ENCODE results near the gene SDK1.

SDK1 gene

GRCh38 chr7:3836855-3837254 is 535.8 kb downstream of the SDK1 start:
- no peak for DNase-seq

GRCh38 chr7:3844540-3845151 is 543.6 kb downstream of the SDK1 start:
- DNase-seq = no peak

DNA sequence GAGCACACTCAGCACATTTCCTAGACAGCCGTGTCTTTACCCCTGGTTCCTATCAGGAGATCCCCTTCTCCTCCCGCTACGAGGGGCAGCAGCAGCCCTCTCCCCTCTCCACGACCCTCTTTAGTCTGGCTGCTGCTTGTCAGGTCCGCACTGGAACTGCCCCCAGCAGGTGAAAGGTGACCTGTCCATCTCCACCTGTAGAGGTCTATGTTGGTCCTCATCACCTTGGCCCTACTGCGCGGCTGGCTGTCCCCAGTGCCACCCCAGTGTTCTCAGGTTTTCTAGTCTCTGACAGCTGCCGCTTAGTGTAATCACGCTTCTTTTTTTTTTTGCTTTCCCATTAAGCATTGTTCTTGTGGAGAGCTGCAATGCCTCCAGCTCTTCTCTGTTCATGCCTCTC is 545.7 kb downstream of the SDK1 start:
- no peak for DNase-seq

GRCh38 chr7:3847336-3847735 is 546.3 kb downstream of the SDK1 start:
- no peak for DNase-seq

DNA sequence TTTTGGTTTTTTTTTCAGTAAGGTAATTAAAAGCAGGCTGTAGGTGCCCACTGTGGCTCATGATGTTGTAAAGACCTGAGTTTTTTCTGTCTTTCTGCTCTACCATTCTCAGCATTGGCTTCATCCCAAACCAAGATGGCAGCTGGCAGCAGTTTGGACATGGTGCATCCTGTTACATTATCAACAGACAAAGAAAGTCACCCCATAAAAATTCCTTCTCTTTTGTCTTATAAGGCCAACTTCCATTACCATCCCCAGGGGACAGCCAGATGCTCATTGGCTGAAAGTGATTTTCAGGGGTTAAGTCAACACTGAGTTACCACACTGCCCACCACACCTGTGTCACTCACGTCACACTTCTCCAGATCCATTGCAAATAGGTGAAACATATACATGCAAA is 558.4 kb downstream of the SDK1 start:
- DNase-seq = no peak

DNA sequence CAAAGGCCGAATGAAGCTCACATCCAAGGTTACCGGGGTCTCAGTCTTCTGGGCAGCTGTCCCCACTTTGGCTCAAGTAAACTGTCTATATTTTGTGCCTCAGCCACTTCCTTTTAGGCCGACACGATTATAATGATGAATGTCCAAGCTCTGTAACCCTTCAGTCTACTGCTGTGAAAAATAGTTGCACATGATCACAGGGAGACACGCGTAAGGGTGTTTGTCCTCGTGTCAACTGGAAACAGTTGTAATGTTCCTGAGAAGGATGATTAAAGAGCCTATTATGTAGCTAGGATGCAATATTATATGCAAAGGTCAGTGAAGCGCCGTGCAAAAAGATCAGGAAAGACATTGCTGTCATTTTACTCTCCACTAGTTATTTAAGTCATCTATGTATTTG is 559.9 kb downstream of the SDK1 start:
- no peak for DNase-seq

- no peak for DNase-seq
These were observed 560.3 kb downstream of the SDK1 start for GRCh38 chr7:3861386-3861785.

GRCh38 chr7:3861941-3862340 is 560.9 kb downstream of the SDK1 start:
- DNase-seq = no peak

GRCh38 chr7:3862774-3863173 is 561.7 kb downstream of the SDK1 start:
- DNase-seq = no peak

- no peak for DNase-seq
These were observed 565.2 kb downstream of the SDK1 start for GRCh38 chr7:3866277-3866676.

DNA sequence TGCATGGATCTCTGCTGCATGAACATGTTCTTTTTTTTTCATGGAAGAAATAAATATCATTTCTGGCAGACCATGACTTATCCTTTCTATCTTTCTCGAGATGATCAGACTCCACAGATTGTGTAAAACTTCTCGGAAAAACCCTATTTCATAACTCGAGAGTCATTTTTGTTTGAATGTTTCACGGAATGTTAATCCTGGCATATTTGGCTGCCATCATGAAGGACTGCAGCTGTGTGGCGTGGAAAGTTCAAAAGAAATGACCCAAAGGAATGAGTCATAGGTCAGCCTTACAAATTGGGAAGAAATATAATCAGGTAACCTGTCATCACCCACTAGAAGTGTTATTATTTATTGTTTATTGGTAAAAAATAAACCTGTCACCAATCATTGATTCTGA is 566.8 kb downstream of the SDK1 start:
- no peak for DNase-seq

- DNase-seq = no peak
These were observed 578.5 kb downstream of the SDK1 start for GRCh38 chr7:3879355-3880075.

DNA sequence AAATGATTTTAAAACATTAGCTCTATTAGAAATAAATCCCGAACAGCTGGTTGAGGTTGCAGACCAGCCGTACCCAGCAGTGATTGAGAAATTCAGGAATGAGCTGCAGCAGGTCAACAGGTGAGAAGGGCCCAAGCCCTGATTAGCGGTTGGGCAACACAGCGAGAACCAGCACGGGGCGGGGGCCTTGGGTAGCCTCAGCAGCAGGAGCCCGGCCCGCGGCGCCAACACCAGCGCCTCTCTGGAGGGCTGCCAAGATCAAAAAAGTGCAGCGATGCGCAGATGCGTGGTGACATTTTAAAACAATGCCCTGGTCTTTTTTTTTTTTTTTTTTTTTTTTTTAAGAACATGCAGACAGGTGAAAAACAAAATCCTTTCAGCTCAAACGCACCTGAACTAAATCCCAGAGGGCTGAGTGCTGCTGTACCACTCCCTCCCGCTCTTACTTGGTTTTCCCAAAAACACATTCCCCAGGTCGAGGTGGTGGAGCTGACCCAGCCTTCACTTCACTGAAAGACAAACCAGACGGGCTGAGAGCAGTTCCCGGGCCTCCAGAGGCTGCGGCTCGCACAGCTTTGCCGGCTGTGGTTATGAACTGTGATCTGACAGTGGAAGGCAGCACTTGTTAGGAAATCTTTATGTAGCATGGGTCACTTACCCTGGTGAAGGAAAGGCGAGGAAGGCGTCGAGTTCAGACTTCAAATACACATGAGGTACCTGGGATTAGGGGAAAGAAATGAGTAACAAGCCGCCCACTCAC is 579.4 kb downstream of the SDK1 start:
- no peak for DNase-seq

DNA sequence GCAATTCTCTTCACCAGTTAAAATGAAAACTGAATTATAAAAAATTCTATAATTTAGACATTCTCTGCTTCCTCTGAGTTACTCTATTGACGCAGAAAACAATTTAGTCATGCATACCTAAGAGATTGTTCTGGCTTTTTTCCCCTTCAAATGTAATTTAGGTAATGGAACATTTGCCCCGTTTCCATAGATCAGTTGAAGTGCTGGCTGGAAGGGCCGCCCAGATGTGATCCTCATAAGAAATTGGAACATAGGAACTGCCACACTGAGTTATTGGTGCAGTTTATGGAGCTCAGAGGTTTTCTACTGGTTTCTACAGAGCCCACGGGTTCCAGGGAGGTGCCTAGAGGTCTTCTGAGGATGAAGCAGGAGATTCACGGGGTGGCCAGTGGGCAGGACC is 581.7 kb downstream of the SDK1 start:
- DNase-seq = no peak

DNA sequence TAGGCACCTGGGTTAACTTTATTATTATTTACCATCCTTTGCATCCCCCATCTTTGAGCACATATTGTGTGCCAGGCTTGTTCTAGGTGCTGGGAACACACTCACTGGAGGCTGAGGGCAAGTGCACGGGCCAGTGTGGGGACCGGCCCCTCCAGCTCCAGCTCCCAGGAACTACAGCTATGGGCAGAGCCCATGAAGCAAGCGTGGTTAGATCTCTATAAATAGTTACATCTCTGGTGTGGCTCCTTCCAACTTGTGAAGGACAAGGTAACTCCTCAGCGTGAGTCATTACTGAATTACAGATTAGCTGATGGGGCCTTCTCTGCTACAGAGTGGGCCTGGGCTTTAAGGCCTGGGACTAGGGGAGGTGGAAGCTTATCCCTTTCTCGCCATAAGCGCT is 583.5 kb downstream of the SDK1 start:
- no peak for DNase-seq

GRCh38 chr7:3887096-3887690 is 586.1 kb downstream of the SDK1 start:
- no peak for DNase-seq

DNA sequence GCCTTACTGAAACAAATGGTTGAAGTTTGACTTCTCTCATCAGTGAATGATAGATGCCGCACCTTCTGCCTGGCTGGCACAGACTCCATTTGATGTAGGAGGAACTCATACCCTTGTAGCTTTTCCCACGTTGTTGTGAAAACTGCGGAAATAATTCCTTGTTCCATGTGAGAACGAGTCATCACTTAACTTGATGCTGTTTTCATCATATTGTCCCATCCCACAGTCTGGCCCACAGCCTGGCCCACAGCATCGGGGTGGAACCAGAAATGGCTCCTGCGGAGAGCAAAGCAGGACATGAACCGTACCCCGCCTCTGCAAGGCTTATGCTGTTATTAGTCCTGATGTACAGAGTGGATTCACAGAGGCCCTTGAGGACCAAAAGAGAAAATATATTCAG is 587.0 kb downstream of the SDK1 start:
- no peak for DNase-seq

- no peak for DNase-seq
These were observed 591.1 kb downstream of the SDK1 start for GRCh38 chr7:3892157-3892556.

- DNase-seq = no peak
These were observed 591.6 kb downstream of the SDK1 start for GRCh38 chr7:3892686-3893085.

DNA sequence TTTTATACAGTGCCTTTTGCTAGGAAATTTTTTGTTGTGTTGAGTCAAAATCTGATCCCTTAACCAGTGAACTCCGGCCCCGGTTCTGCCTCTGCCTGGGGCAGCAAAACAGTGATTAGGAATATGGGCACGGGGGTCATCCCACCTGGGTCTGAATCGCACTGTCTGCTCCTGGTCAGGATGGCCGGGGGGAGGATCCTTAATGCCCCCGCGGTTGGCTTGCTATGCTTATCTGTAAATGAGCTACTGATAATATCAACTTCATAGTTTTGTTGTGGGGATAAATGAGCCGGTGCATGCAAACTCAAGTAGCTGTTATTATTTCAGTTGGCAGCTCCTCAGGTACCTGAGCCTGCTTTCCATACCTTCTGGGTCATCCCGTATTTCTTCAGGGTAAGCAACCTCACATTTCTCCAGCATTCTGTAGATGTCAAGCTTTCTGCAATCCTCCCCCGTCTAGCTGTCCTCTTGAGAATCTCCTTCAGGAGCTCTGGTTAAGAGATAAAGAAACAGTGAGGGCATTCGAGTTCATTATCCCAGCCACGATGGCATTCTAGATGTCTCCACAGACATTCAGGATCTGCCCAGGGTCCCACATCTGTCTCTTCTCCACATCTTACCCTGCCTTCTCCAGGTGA is 592.2 kb downstream of the SDK1 start:
- no peak for DNase-seq

DNA sequence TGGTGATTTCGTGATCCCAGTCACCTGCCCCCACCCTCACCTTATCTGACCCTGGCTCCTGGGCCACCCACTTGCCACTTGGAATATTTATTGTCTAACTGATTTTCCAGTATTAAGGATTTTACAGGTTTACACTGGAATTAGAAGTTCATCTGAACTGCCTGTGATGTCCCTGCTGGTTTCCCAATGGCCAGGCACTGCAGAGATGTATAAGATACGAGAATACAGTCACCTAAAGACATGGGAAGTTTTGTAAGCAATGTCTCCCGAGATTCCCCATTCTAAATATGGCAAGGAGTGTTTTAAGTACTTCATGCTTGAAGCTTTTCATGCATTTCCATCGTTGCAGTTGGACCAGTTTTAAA is 592.7 kb downstream of the SDK1 start:
- DNase-seq = no peak

DNA sequence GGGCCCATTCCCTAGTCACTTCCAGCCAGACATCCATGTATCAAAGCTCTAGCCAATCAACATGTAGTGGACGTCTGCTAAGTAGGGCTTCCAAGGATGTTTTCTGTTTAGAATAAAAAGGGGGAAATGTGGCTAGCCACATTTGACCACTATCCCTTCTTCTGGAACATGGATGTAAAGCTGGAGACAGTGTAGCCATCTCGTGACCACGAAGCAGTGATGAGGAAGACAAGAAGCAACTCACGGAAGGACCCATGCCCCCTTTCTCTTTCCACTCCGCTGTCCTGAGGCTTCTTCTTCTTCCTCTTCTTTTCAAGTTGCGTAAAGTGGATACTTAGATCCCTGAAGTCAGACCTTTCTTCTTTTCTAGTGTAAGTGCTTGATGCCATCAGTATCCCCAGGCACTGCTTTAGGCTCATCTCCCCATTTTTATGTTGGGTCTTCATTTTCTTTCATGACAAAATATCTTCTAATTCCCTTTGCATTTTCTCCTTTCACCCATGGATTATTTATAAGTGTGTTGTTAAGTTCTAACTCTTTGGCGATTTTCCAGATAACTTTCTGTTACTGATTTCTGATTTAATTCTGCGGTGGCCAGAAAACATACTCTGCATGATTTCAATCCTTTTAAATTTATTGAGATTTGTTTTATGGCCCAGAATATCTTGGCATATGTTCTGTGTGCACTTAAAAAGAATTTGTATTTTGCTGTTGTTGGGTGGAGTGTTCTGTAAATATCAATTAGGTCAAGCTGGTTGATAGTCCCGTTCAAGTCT is 594.5 kb downstream of the SDK1 start:
- DNase-seq = no peak

Measured in 8988T (cell line).